H1 (cell line): ENCODE data around the gene LRRC63. TPM values are rescaled to one million over a fixed set of nuclear protein-coding genes. Genes with fewer than 3 reads are reported as not detected.

Experiments used
- CTCF ChIA-PET: fragments of 300-600 bp; sonication (Branson Sonifier 250); formaldehyde crosslinking; loops from one replicate; lab custom pipeline; 2021; ENCODE audit not compliant: partially characterized antibody; lab: Charles Lee
- POLR2A ChIA-PET: fragments of 300-600 bp; sonication (Branson Sonifier 250); formaldehyde crosslinking; loops from one replicate; lab custom pipeline; 2021; ENCODE audit warnings: inconsistent platforms; ENCODE audit not compliant: partially characterized antibody; lab: Charles Lee
- DNase-seq, 2 experiments: peaks; one replicate each; pipeline versions ENCODE4 v3.0.0 to v3.0.0-alpha.2; 2010 to 2022; ENCODE audit warnings: low spot score in 2 of 2, low read depth in 1 of 2, mixed read lengths in 1 of 2
- FAIRE-seq: peaks from 2 replicates; lab custom pipeline; 2011; peaks lifted over from hg19 to GRCh38; lab: Jason Lieb, UNC
- H2AFZ ChIP-seq: 2 replicates; pipeline ENCODE4 v1.8.1; 2012; ENCODE audit warnings: low read length, inconsistent platforms
- H2AK5ac ChIP-seq: 2 replicates; pipeline ENCODE4 v1.6.1; 2013; ENCODE audit warnings: low read depth, low read length
- H2BK120ac ChIP-seq: replicated peaks from 2 replicates; pipeline ENCODE3; 2013; ENCODE audit warnings: low read depth, low read length, inconsistent platforms
- H2BK12ac ChIP-seq: 2 replicates; pipeline ENCODE4 v1.6.1; 2013; ENCODE audit warnings: low read depth, low read length
- H2BK15ac ChIP-seq: 2 replicates; pipeline ENCODE4 v1.6.1; 2013; ENCODE audit warnings: low read length
- H2BK20ac ChIP-seq: 2 replicates; pipeline ENCODE4 v1.6.1; 2013; ENCODE audit warnings: low read length
- H2BK5ac ChIP-seq: 2 replicates; pipeline ENCODE4 v1.6.1; 2013; ENCODE audit warnings: low read depth, low read length
- H3K14ac ChIP-seq: 2 replicates; pipeline ENCODE4 v1.6.1; 2013; ENCODE audit warnings: inconsistent platforms; ENCODE audit not compliant: insufficient read length
- H3K18ac ChIP-seq: 2 replicates; pipeline ENCODE4 v1.6.1; 2013; ENCODE audit warnings: low read length; ENCODE audit errors: extremely low read depth
- H3K23ac ChIP-seq: 2 replicates; pipeline ENCODE4 v1.6.1; 2013; ENCODE audit warnings: inconsistent platforms; ENCODE audit not compliant: insufficient read length
- H3K23me2 ChIP-seq: 2 replicates; pipeline ENCODE4 v1.6.1; 2013; ENCODE audit warnings: low read depth, low read length
- H3K27ac ChIP-seq: 2 replicates; pipeline ENCODE4 v1.6.1; 2011; ENCODE audit warnings: low read depth, low read length, inconsistent platforms
- H3K27me3 ChIP-seq, 4 experiments: replicated peaks in 1 of 4; 1 replicate in 1 of 4; 2 replicates in 3 of 4; pipeline versions ENCODE4 v1.6.1 to v1.8.1; 2011 to 2013; ENCODE audit warnings: low read length in 3 of 4, mild to moderate bottlenecking in 3 of 4, inconsistent platforms in 2 of 4, mixed read lengths in 2 of 4, moderate library complexity in 1 of 4; ENCODE audit not compliant: control insufficient read depth in 3 of 4, insufficient read depth in 3 of 4; ENCODE audit errors: extremely low read depth in 1 of 4
- H3K36me3 ChIP-seq, 4 experiments: 2 replicates each; pipeline versions ENCODE4 v1.6.1 to v1.8.1; 2011 to 2013; ENCODE audit warnings: mild to moderate bottlenecking in 4 of 4, low read length in 3 of 4, moderate library complexity in 2 of 4, control low read depth in 1 of 4, inconsistent platforms in 1 of 4; ENCODE audit not compliant: insufficient read depth in 4 of 4, control insufficient read depth in 2 of 4
- H3K4ac ChIP-seq: replicated peaks from 2 replicates; pipeline ENCODE3; 2013; ENCODE audit warnings: low read length, low read depth, mixed read lengths, inconsistent platforms; ENCODE audit not compliant: insufficient read length
- H3K4me1 ChIP-seq, 4 experiments: replicated peaks in 1 of 4; 1 replicate in 1 of 4; 2 replicates in 3 of 4; pipeline versions ENCODE4 v1.6.1 to v1.8.1; 2011 to 2013; ENCODE audit warnings: low read length in 3 of 4, inconsistent platforms in 2 of 4, mixed read lengths in 1 of 4; ENCODE audit not compliant: insufficient read depth in 4 of 4, control insufficient read depth in 3 of 4
- H3K4me2 ChIP-seq, 2 experiments: 2 replicates each; pipeline versions ENCODE4 v1.6.1 to v1.8.1; 2011 to 2013; ENCODE audit warnings: low read depth in 2 of 2, low read length in 2 of 2, control low read depth in 1 of 2, inconsistent platforms in 1 of 2, mild to moderate bottlenecking in 1 of 2; ENCODE audit not compliant: insufficient read depth in 1 of 2
- H3K4me3 ChIP-seq, 4 experiments: fragments of 200-600, 300-600 bp in 1 of 4; sonication (generic), shearing (Covaris generic), sonication (Bioruptor Twin) in 1 of 4; 2 replicates each; pipeline versions ENCODE4 v1.5.1 to v1.8.1; 2011 to 2016; ENCODE audit warnings: low read length in 4 of 4, low read depth in 3 of 4, control low read depth in 2 of 4, inconsistent platforms in 2 of 4, mild to moderate bottlenecking in 2 of 4, mixed read lengths in 1 of 4, moderate library complexity in 1 of 4; ENCODE audit not compliant: insufficient read depth in 2 of 4; ENCODE audit errors: extremely low read depth in 1 of 4
- H3K56ac ChIP-seq: replicated peaks from 2 replicates; pipeline ENCODE3; 2013; ENCODE audit warnings: low read depth, mild to moderate bottlenecking, mixed read lengths, low read length, inconsistent platforms; ENCODE audit not compliant: insufficient read length
- H3K79me1 ChIP-seq: 2 replicates; pipeline ENCODE4 v1.6.1; 2013; ENCODE audit warnings: low read depth, low read length, control low read depth
- H3K79me2 ChIP-seq, 2 experiments: 2 replicates each; pipeline versions ENCODE4 v1.6.1 to v1.8.1; 2012 to 2013; ENCODE audit warnings: low read length in 2 of 2, mild to moderate bottlenecking in 2 of 2, inconsistent platforms in 1 of 2; ENCODE audit not compliant: insufficient read depth in 2 of 2, control insufficient read depth in 1 of 2
- H3K9ac ChIP-seq, 4 experiments: replicated peaks in 1 of 4; 1 replicate in 1 of 4; 2 replicates in 3 of 4; pipeline versions ENCODE4 v1.6.1 to v1.8.1; 2011 to 2013; ENCODE audit warnings: low read depth in 3 of 4, low read length in 3 of 4, control low read depth in 2 of 4, mild to moderate bottlenecking in 2 of 4, moderate library complexity in 2 of 4, inconsistent platforms in 1 of 4; ENCODE audit errors: extremely low read depth in 1 of 4
- H3K9me3 ChIP-seq, 2 experiments: 2 replicates each; pipeline versions ENCODE4 v1.6.1 to v1.8.1; 2012 to 2013; ENCODE audit warnings: mild to moderate bottlenecking in 2 of 2, moderate library complexity in 2 of 2, control low read depth in 1 of 2, inconsistent platforms in 1 of 2, low read depth in 1 of 2, low read length in 1 of 2, mixed read lengths in 1 of 2; ENCODE audit not compliant: insufficient read depth in 2 of 2
- H4K20me1 ChIP-seq, 2 experiments: replicated peaks in 1 of 2; 2 replicates each; pipeline versions ENCODE3 to v1.8.1; 2011 to 2013; ENCODE audit warnings: inconsistent platforms in 2 of 2, low read length in 2 of 2, mild to moderate bottlenecking in 1 of 2; ENCODE audit not compliant: insufficient read depth in 2 of 2, control insufficient read depth in 1 of 2
- H4K5ac ChIP-seq: 2 replicates; pipeline ENCODE4 v1.6.1; 2013; ENCODE audit warnings: low read length, low read depth, mixed read lengths, inconsistent platforms; ENCODE audit not compliant: insufficient read length
- H4K8ac ChIP-seq: 2 replicates; pipeline ENCODE4 v1.8.0; 2013; ENCODE audit warnings: mild to moderate bottlenecking, moderate library complexity, low read length, inconsistent platforms; ENCODE audit not compliant: insufficient read depth; ENCODE audit errors: extremely low read depth
- H4K91ac ChIP-seq: replicated peaks from 2 replicates; pipeline ENCODE3; 2013; ENCODE audit warnings: low read length, mixed read lengths, inconsistent platforms; ENCODE audit not compliant: insufficient read length
- SP1 ChIP-seq: IDR thresholded peaks from 2 replicates; pipeline ENCODE4 v1.6.1; 2011; ENCODE audit warnings: low read depth, low read length
- WGBS, 2 experiments: shearing (Covaris generic) in 1 of 2; methylation state at CpG; one replicate each; pipeline versions ENCODE4 v1.1.6 to v1.1.7; 2013 to 2015; ENCODE audit warnings: low lambda C conversion rate in 2 of 2, mixed read lengths in 2 of 2, inconsistent platforms in 1 of 2, low coverage in 1 of 2, missing lambda C conversion rate in 1 of 2; ENCODE audit not compliant: insufficient replicate concordance in 2 of 2, insufficient coverage in 1 of 2, insufficient read length in 1 of 2; ENCODE audit errors: extremely low coverage in 1 of 2, missing lambda C conversion rate in 1 of 2; 5-methylcytosine and 5-hydroxymethylcytosine counted together
- polyA plus RNA-seq, 7 experiments: library from polyadenylated mRNA; depleted of rRNA in 3 of 7; stranded (reverse) in 5 of 7; unstranded in 2 of 7; fragments of >200 nt in 5 of 7; fragments of 200-250 nt in 2 of 7; gene quantifications; 1 replicate in 5 of 7; 2 replicates in 1 of 7; 4 replicates in 1 of 7; pipeline versions ENCODE4 v1.2.1 to v1.2.3, GENCODE V29; 2011 to 2013; ENCODE audit warnings: missing spikeins in 2 of 7, mixed read lengths in 2 of 7
- total RNA-seq: library from RNA; stranded (reverse); fragmentation: NEBNext Ultra II Directional; extraction: Animal tissue kit (Norgen Biotek cat#: 25700); gene quantifications from 2 replicates; pipeline ENCODE4 v1.2.1, GENCODE V29; 2021

LRRC63 gene
- total and polyA plus RNA-seq, 2 of the 8 experiments (the other 6 are each of a cell fraction or from before 2014, with no cell fraction given), result not detected

GRCh38 chr13:46303742-46304385 is 92.1 kb downstream of the LRRC63 start:
- Histone ChIP-seq H4K5ac (no peak overlapping the region), H3K56ac (no peak overlapping the region), H3K4ac (no peak overlapping the region), H4K8ac (no peak overlapping the region), H3K4me3 (no peak overlapping the region), H4K20me1 (no peaks in the 10 kb centered on the region), H2BK12ac (no peak overlapping the region), H3K14ac (no peak overlapping the region), H2AFZ (no peak overlapping the region), H3K36me3 (no peaks in the 10 kb centered on the region), H3K9ac (no peak overlapping the region), H3K23ac (no peak overlapping the region), H2BK20ac (no peak overlapping the region), H3K18ac (no peak overlapping the region), H3K79me2 (no peaks in the 10 kb centered on the region), H3K9me3 (no peaks in the 10 kb centered on the region), H3K23me2 (no peaks in the 10 kb centered on the region), H2AK5ac (no peak overlapping the region), H3K27ac (no peak overlapping the region), H3K27me3 (no peaks in the 10 kb centered on the region), H2BK15ac (no peak overlapping the region), H2BK5ac (no peak overlapping the region), H3K4me1 (no peaks in the 10 kb centered on the region), H3K79me1 (no peaks in the 10 kb centered on the region), H3K4me2 (no peak overlapping the region), H2BK120ac (no peak overlapping the region), H4K91ac (no peak overlapping the region)
- TF ChIP-seq SP1, result no peak
- POLR2A ChIA-PET, result no interaction called here
- DNase-seq, result no peak
- no peak for FAIRE-seq
- CTCF ChIA-PET, result interaction anchor here (1.0 kb wide), 2 partner anchors 15 to 168 kb away, joined by 3 to 5 read pairs; no protein-coding TSS in a partner anchor
- WGBS, 2 experiments, result 91% methylated on average over 7 of the region's 7 CpGs; no CpG with 5 or more reads in 1 of the 2 experiments
